Stomach (tissue), 9 donors: ENCODE data around the gene LAGE3. TPM values are rescaled to one million over a fixed set of nuclear protein-coding genes. Genes with fewer than 3 reads are reported as not detected.

Experiments
- DNase-seq, 2 donors: peaks; one replicate each; pipeline versions ENCODE4 v3.0.0 to v3.0.0-alpha.2; 2013 to 2019
- H3K27ac ChIP-seq, 5 donors: fragments of 200-600 bp in 4 of 5; sonication (generic) in 4 of 5; one replicate each; pipeline ENCODE4 v1.5.1; 2013 to 2019; ENCODE audit warnings: mild to moderate bottlenecking in 1 of 5, moderate library complexity in 1 of 5
- H3K27me3 ChIP-seq, 3 donors: fragments of 200-600 bp; sonication (generic); one replicate each; pipeline ENCODE4 v1.5.1; 2017 to 2019; ENCODE audit warnings: mixed run types in 1 of 3
- H3K36me3 ChIP-seq, 4 donors: fragments of 200-600 bp; sonication (generic); 1 replicate in 3 of 4; 2 replicates in 1 of 4; pipeline ENCODE4 v1.5.1; 2016 to 2019
- H3K4me1 ChIP-seq, 4 donors: fragments of 200-600 bp; sonication (generic); one replicate each; pipeline ENCODE4 v1.5.1; 2016 to 2019
- H3K4me3 ChIP-seq, 4 donors: fragments of 200-600 bp; sonication (generic) in 3 of 4; one replicate each; pipeline ENCODE4 v1.5.1; 2016 to 2019; ENCODE audit warnings: mild to moderate bottlenecking in 1 of 4
- H3K9me3 ChIP-seq, 4 donors: fragments of 200-600 bp; sonication (generic); one replicate each; pipeline ENCODE4 v1.5.1; 2016 to 2019
- EP300 ChIP-seq: sonication (generic); formaldehyde crosslinking; IDR thresholded peaks from one replicate; pipeline ENCODE4 v1.6.1; 2017; ENCODE audit warnings: antibody characterized with exemption
- POLR2A ChIP-seq, 4 donors: fragments of 450-650 bp; IDR thresholded peaks; one replicate each; pipeline ENCODE4 v1.6.1; 2016; ENCODE audit warnings: antibody characterized with exemption in 4 of 4, control low read depth in 2 of 4, mild to moderate bottlenecking in 1 of 4, moderate library complexity in 1 of 4
- POLR2AphosphoS5 ChIP-seq, 3 donors: sonication (generic); formaldehyde crosslinking; IDR thresholded peaks; one replicate each; pipeline ENCODE4 v1.6.1; 2016; ENCODE audit warnings: antibody characterized with exemption in 3 of 3
- WGBS, 5 donors: extraction: QIAGEN DNeasy Blood & Tissue Kit in 3 of 5; methylation state at CpG; one replicate each; pipeline versions ENCODE4 v1.1.5 to v1.1.7; 2013 to 2018; 5-methylcytosine and 5-hydroxymethylcytosine counted together
- intact Hi-C: fragments of 100-400 bp; cut with DNase I; formaldehyde crosslinking; loops from one replicate; pipeline ENCODE4 v1.15.1; 2023; ENCODE audit warnings: low total_unique reads
- polyA plus RNA-seq, 3 donors: library from polyadenylated mRNA; stranded (reverse); fragments of 200-250 nt; gene quantifications; one replicate each; pipeline ENCODE4 v1.2.3, GENCODE V29; 2013
- total RNA-seq, 5 donors: library from RNA; depleted of rRNA; stranded (reverse); fragments of >200 nt; gene quantifications; one replicate each; pipeline versions ENCODE4 v1.1.0 to v1.2.3, GENCODE V29; 2014 to 2016
- TF ChIP-seq, protein P1 (sequence below), 7 experiments: fragments of 450-650 bp in 4 of 7; fragments of 200-600 bp in 3 of 7; sonication (generic) in 3 of 7; IDR thresholded peaks; one replicate each; pipeline ENCODE4 v1.5.1; 2016 to 2019; ENCODE audit warnings: antibody characterized with exemption in 7 of 7, control low read depth in 2 of 7, mild to moderate bottlenecking in 1 of 7
- donor health status: healthy with polysubstance abuse.
- donor health status: Bipolar disorder and iron deficiency.
- donor health status: healthy.

Gene LAGE3
- total and polyA plus RNA-seq, 8 donors, result 2.7 to 29.0 (median 8.4) TPM; not detected in 1

DNA sequence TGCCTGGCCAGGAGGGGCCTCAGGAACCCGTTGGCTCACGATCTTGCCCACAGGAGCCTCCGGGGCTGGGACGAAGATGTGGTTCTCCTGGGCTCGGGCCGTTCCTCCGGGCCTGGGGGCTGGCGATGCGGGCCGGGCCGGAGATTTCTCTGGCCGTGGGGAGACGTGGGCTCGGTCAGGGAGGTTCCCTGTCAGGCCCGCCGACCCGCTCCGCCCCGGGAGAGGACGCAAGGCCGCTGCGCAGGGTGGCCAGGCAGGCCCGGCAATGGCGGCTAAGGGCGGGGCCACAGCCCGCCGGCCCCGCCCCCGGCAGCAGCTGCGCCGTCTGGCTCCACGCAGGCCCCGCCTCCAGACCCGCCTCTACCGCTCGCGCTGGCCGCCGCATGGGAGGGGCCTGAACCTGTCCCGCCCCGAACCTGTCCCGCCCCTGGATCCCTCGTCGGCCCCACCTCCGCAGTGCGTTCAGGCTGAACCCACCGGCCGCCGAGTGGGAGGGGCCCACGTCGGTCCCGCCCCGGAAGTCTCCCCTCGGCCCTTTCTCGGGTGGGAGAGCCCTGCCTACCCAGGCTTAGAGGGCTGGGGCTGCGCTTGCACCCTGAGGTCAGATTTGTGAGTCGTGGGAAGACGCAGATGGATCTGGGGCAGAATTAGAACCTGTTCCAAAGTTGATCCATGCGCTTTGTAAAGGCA is 37.0 kb upstream of the LAGE3 start, which contains the start of gene FAM3A:
TSS of gene FAM3A (minus strand) at position 267 of the 690 bp plus-strand sequence. CDS start 460 bp downstream, outside the sequence.
- WGBS, 5 donors, result 0 to 45% (median 20%) methylated on average over 22 to 53 of the region's 59 CpGs; no CpG with 5 or more reads in 1 of the 5 donors
- H3K27me3 ChIP-seq, result peaks cover 0 to 3% (median 0%) of the 10 kb centered on the region in 3 donors
- H3K36me3 ChIP-seq, result peaks cover 0 to 7% (median 6%) of the 10 kb centered on the region in 4 donors
- intact Hi-C loops, result no loop called here
- H3K27ac ChIP-seq, result peak within 1 kb of the TSS; percentile 86 to 97 (median 92)
- peak within 1 kb of the TSS; percentile 57 to 63 (median 62) for H3K4me3 ChIP-seq
- H3K4me1 ChIP-seq, result peaks cover 7 to 27% (median 16%) of the 10 kb centered on the region in 4 donors
- peak; percentile 93 to 97 for DNase-seq
- TF ChIP-seq POLR2AphosphoS5 (IDR thresholded peaks at IDR 0.05) (peak; percentile 72 to 84 (median 75)), POLR2A (IDR thresholded peaks at IDR 0.05) (peak in 2 of 4 donors; percentile 30 to 41), EP300 (no peak)
- TF ChIP-seq, protein P1, sequence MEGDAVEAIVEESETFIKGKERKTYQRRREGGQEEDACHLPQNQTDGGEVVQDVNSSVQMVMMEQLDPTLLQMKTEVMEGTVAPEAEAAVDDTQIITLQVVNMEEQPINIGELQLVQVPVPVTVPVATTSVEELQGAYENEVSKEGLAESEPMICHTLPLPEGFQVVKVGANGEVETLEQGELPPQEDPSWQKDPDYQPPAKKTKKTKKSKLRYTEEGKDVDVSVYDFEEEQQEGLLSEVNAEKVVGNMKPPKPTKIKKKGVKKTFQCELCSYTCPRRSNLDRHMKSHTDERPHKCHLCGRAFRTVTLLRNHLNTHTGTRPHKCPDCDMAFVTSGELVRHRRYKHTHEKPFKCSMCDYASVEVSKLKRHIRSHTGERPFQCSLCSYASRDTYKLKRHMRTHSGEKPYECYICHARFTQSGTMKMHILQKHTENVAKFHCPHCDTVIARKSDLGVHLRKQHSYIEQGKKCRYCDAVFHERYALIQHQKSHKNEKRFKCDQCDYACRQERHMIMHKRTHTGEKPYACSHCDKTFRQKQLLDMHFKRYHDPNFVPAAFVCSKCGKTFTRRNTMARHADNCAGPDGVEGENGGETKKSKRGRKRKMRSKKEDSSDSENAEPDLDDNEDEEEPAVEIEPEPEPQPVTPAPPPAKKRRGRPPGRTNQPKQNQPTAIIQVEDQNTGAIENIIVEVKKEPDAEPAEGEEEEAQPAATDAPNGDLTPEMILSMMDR (IDR thresholded peaks at IDR 0.05), result no peak
- H3K9me3 ChIP-seq, result no peaks in the 10 kb centered on the region

DNA sequence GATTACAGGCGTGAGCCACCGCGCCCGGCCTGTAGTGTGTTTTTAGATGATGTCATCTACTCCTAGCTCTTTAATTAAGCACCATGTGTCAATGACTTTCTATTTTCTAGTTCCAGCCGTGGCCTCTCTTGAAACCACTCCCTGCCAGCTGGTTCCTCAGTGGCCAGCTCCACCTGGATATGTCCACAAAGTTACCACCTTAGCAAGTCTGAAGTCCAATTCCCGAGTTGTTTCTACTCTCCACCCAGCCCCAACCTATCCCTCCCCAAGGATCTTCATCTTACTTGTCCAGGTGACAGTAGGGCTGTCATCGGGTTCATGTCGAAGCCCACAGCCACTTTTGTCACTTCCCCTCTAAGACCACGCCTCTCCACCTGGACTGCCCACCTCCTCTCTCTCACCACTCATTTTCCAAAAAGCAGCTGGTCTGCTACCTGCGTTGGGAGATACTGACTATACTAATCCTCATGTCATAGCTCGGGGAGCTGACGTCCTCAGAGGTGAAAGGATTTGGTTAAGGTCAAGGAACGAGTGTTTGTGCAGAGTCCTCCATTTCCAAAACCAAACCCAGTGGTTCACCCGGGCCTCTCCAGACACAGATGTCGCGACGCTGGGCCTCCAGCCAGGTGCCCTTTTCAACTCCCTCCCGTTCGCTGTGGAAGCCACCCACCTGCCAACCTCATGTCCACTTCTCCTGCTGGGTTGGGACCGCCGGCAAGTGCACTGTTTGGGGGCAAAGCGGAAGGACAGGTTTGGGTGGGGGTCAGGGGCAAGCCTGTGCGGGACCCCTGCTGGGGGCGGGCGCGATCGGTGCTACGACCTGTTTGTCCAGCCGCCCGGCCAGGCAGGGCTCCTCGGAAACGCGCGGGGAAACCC is 36.2 kb upstream of the LAGE3 start:
- H3K27ac ChIP-seq, result peak overlapping the region; percentile 77 to 97 (median 92)
- intact Hi-C loops, result no loop called here
- H3K4me1 ChIP-seq, result peaks cover 7 to 27% (median 16%) of the 10 kb centered on the region in 4 donors
- peaks cover 0 to 3% (median 0%) of the 10 kb centered on the region in 3 donors for H3K27me3 ChIP-seq
- DNase-seq, result peak; percentile 35 to 77
- TF ChIP-seq POLR2A (IDR thresholded peaks at IDR 0.05) (no peak), EP300 (no peak), POLR2AphosphoS5 (IDR thresholded peaks at IDR 0.05) (no peak)
- TF ChIP-seq, protein P1 (IDR thresholded peaks at IDR 0.05), result no peak
- H3K4me3 ChIP-seq, result peak overlapping the region; percentile 57 to 63 (median 62)
- H3K36me3 ChIP-seq, result peaks cover 0 to 13% (median 8%) of the 10 kb centered on the region in 4 donors
- WGBS, 5 donors, result 11 to 43% (median 24%) methylated on average over 26 to 34 of the region's 34 CpGs
- H3K9me3 ChIP-seq, result no peaks in the 10 kb centered on the region

DNA sequence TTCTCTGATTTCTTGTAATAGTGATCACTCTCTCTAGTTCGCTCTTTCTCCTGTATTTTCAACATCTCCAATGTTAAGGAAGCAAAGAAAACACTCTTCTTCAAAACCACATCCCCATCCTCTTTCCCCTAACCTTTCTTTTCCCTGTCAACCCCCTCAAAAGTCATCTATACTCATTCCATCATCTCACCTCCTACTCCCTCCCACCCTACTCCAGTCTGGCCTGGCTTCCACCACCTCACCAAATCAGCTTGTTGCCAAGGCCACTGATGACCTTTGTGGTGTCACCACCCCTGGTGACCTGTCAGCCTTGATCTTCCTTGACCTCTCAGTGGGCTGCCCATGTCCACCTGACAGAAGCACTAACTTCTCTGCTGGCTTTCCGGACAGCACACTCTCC is 34.6 kb upstream of the LAGE3 start:
- H3K27ac ChIP-seq, result no peak overlapping the region
- peaks cover 0 to 15% (median 5%) of the 10 kb centered on the region in 4 donors for H3K9me3 ChIP-seq
- H3K4me1 ChIP-seq, result peaks cover 7 to 27% (median 16%) of the 10 kb centered on the region in 4 donors
- intact Hi-C loops, result no loop called here
- no peak for DNase-seq
- H3K4me3 ChIP-seq, result no peak overlapping the region
- TF ChIP-seq POLR2AphosphoS5 (IDR thresholded peaks at IDR 0.05) (no peak), EP300 (no peak), POLR2A (IDR thresholded peaks at IDR 0.05) (no peak)
- TF ChIP-seq, protein P1 (IDR thresholded peaks at IDR 0.05), result no peak
- peaks cover 0 to 3% (median 0%) of the 10 kb centered on the region in 3 donors for H3K27me3 ChIP-seq
- WGBS, 5 donors, result 85 to 100% (median 89%) methylated on average over 2 of the region's 2 CpGs
- H3K36me3 ChIP-seq, result peaks cover 0 to 26% (median 16%) of the 10 kb centered on the region in 4 donors
